Liver (tissue), 9 donors: Measurements from ENCODE around the gene KCNT1. TPM values are rescaled to one million over a fixed set of nuclear protein-coding genes. Genes with fewer than 3 reads are reported as not detected.

Experiments
- DNase-seq: peaks from one replicate; pipeline ENCODE4 v3.0.0-alpha.2; 2017; ENCODE audit warnings: low spot score
- H3K27ac ChIP-seq, 2 donors: one replicate each; pipeline ENCODE4 v1.7.0; 2013; ENCODE audit warnings: inconsistent platforms in 2 of 2, low read length in 2 of 2, control low read depth in 1 of 2, low read depth in 1 of 2, mild to moderate bottlenecking in 1 of 2
- H3K27me3 ChIP-seq, 4 donors: one replicate each; pipeline versions ENCODE4 v1.6.1 to v1.7.0; 2013; ENCODE audit warnings: low read length in 3 of 4, inconsistent platforms in 1 of 4, mild to moderate bottlenecking in 1 of 4, moderate library complexity in 1 of 4; ENCODE audit not compliant: control insufficient read depth in 4 of 4, insufficient read depth in 4 of 4
- H3K36me3 ChIP-seq, 4 donors: one replicate each; pipeline versions ENCODE4 v1.6.1 to v1.7.0; 2013; ENCODE audit warnings: low read length in 3 of 4, mild to moderate bottlenecking in 3 of 4, low read depth in 1 of 4, moderate library complexity in 1 of 4; ENCODE audit not compliant: control insufficient read depth in 4 of 4, insufficient read depth in 3 of 4
- H3K4me1 ChIP-seq, 4 donors: one replicate each; pipeline versions ENCODE4 v1.6.1 to v1.7.0; 2013; ENCODE audit warnings: low read length in 3 of 4, mild to moderate bottlenecking in 3 of 4, moderate library complexity in 1 of 4; ENCODE audit not compliant: control insufficient read depth in 4 of 4, insufficient read depth in 4 of 4
- H3K4me3 ChIP-seq, 3 donors: one replicate each; pipeline versions ENCODE4 v1.6.1 to v1.7.0; 2013; ENCODE audit warnings: low read length in 3 of 3, control low read depth in 1 of 3, low read depth in 1 of 3, mild to moderate bottlenecking in 1 of 3
- H3K9ac ChIP-seq, 2 donors: one replicate each; pipeline ENCODE4 v1.7.0; 2013; ENCODE audit warnings: low read length in 2 of 2, mild to moderate bottlenecking in 2 of 2, moderate library complexity in 2 of 2, control low read depth in 1 of 2, low read depth in 1 of 2
- H3K9me3 ChIP-seq, 4 donors: one replicate each; pipeline versions ENCODE4 v1.6.1 to v1.7.0; 2013; ENCODE audit warnings: low read length in 3 of 4; ENCODE audit not compliant: control insufficient read depth in 4 of 4
- ATF3 ChIP-seq: IDR thresholded peaks from 2 replicates; pipeline ENCODE4 v1.6.1; 2016; ENCODE audit warnings: antibody characterized with exemption
- CTCF ChIP-seq: fragments of 150-350 bp; IDR thresholded peaks from 2 replicates; pipeline ENCODE4 v1.5.1; 2017; ENCODE audit warnings: improper control_type of control experiment, low read depth, low read length; ENCODE audit not compliant: missing input control
- EGR1 ChIP-seq, 2 donors: IDR thresholded peaks; 2 replicates each; pipeline ENCODE4 v1.6.1; 2016 to 2018; ENCODE audit warnings: antibody characterized with exemption in 2 of 2, low read depth in 2 of 2
- FOXA1 ChIP-seq: IDR thresholded peaks from 2 replicates; pipeline ENCODE4 v1.6.1; 2016; ENCODE audit warnings: antibody characterized with exemption
- FOXA2 ChIP-seq: IDR thresholded peaks from 2 replicates; pipeline ENCODE4 v1.6.1; 2016; ENCODE audit warnings: antibody characterized with exemption
- GABPA ChIP-seq, 2 donors: IDR thresholded peaks in 1 of 2; conservative IDR thresholded peaks in 1 of 2; 2 replicates each; pipeline ENCODE4 v1.6.1; 2016; ENCODE audit warnings: antibody characterized with exemption in 2 of 2, mild to moderate bottlenecking in 1 of 2, moderate library complexity in 1 of 2
- HNF4A ChIP-seq, 2 donors: conservative IDR thresholded peaks; 2 replicates each; pipeline ENCODE4 v1.6.1; 2016; ENCODE audit warnings: antibody characterized with exemption in 2 of 2, mild to moderate bottlenecking in 2 of 2
- HNF4G ChIP-seq: IDR thresholded peaks from 2 replicates; pipeline ENCODE4 v1.6.1; 2016; ENCODE audit warnings: antibody characterized with exemption
- JUND ChIP-seq, 2 donors: IDR thresholded peaks; 2 replicates each; pipeline ENCODE4 v1.6.1; 2016; ENCODE audit warnings: antibody characterized with exemption in 2 of 2
- MAX ChIP-seq: IDR thresholded peaks from 2 replicates; pipeline ENCODE4 v1.6.1; 2016; ENCODE audit warnings: antibody characterized with exemption
- NR2F2 ChIP-seq: IDR thresholded peaks from 2 replicates; pipeline ENCODE4 v1.6.1; 2016; ENCODE audit warnings: antibody characterized with exemption
- RAD21 ChIP-seq, 2 donors: IDR thresholded peaks; 2 replicates each; pipeline ENCODE4 v1.6.1; 2016; ENCODE audit warnings: antibody characterized with exemption in 2 of 2, mild to moderate bottlenecking in 2 of 2
- REST ChIP-seq: IDR thresholded peaks from 2 replicates; pipeline ENCODE4 v1.6.1; 2016; ENCODE audit warnings: antibody characterized with exemption, mild to moderate bottlenecking
- RXRA ChIP-seq, 2 donors: IDR thresholded peaks; 2 replicates each; pipeline ENCODE4 v1.6.1; 2017 to 2018; ENCODE audit warnings: antibody characterized with exemption in 2 of 2, mild to moderate bottlenecking in 1 of 2
- SP1 ChIP-seq: IDR thresholded peaks from 2 replicates; pipeline ENCODE4 v1.6.1; 2018; ENCODE audit warnings: antibody characterized with exemption, mild to moderate bottlenecking
- TAF1 ChIP-seq: conservative IDR thresholded peaks from 2 replicates; pipeline ENCODE4 v1.6.1; 2016; ENCODE audit warnings: antibody characterized with exemption, mild to moderate bottlenecking
- YY1 ChIP-seq: IDR thresholded peaks from 2 replicates; pipeline ENCODE4 v1.6.1; 2016; ENCODE audit warnings: antibody characterized with exemption, mild to moderate bottlenecking
- ZBTB33 ChIP-seq: IDR thresholded peaks from 2 replicates; pipeline ENCODE4 v1.6.1; 2016; ENCODE audit warnings: antibody characterized with exemption
- WGBS: extraction: QIAGEN DNeasy Blood & Tissue Kit; methylation state at CpG from one replicate; pipeline ENCODE4 v1.1.7; 2013; 5-methylcytosine and 5-hydroxymethylcytosine counted together
- polyA plus RNA-seq, 2 donors: library from polyadenylated mRNA; stranded (reverse) in 1 of 2; unstranded in 1 of 2; fragments of 200-250 nt in 1 of 2; fragments of >200 nt in 1 of 2; fragmentation: Nextera tagmentation in 1 of 2; extraction: Ambion mirVana in 1 of 2; gene quantifications; one replicate each; pipeline versions ENCODE4 v1.2.1 to v1.2.3, GENCODE V29; 2013 to 2015
- total RNA-seq, 2 donors: library from RNA; depleted of rRNA; stranded (reverse); fragments of >200 nt; gene quantifications; one replicate each; pipeline ENCODE4 v1.2.3, GENCODE V29; 2014
- donor health status: healthy.
- donor health status: healthy.
- donor health status: healthy.
- donor health status: healthy.
- donor health status: healthy.

Gene KCNT1
- total and polyA plus RNA-seq, 4 donors = 0.08 TPM; not detected in 2

- H3K4me1 ChIP-seq = no peaks in the 10 kb centered on the region
- H3K27me3 ChIP-seq = no peaks in the 10 kb centered on the region
- TF ChIP-seq MAX (no peak), FOXA1 (no peak)
- H3K9ac ChIP-seq = no peak overlapping the region
- no peaks in the 10 kb centered on the region for H3K36me3 ChIP-seq
- no peak for DNase-seq
- H3K4me3 ChIP-seq = no peak overlapping the region
- WGBS = 77% methylated on average over 12 of the region's 12 CpGs
- no peak overlapping the region for H3K27ac ChIP-seq
- H3K9me3 ChIP-seq = no peaks in the 10 kb centered on the region
Observed at GRCh38 chr9:135665795-135666189, 36.2 kb upstream of the KCNT1 start.

- H3K9ac ChIP-seq = no peak overlapping the region
- 64% methylated on average over 29 of the region's 29 CpGs for WGBS
- H3K9me3 ChIP-seq = no peaks in the 10 kb centered on the region
- H3K27me3 ChIP-seq = peaks cover 0 to under 1% (median 0%) of the 10 kb centered on the region in 4 donors
- no peak overlapping the region for H3K4me3 ChIP-seq
- TF ChIP-seq JUND (IDR thresholded peaks at IDR 0.05) = no peak
- TF ChIP-seq HNF4A (conservative IDR thresholded peaks at IDR 0.05) = no peak
- no peak for TF ChIP-seq TAF1
- no peak for TF ChIP-seq MAX
- TF ChIP-seq RAD21 (IDR thresholded peaks at IDR 0.05) = no peak
- no peak for TF ChIP-seq EGR1 (IDR thresholded peaks at IDR 0.05; ENCODE audit: low read depth in 2 of 2)
- TF ChIP-seq RXRA (IDR thresholded peaks at IDR 0.05) = no peak
- no peak for TF ChIP-seq GABPA (IDR thresholded peaks at IDR 0.05 in 1 of 2, conservative IDR thresholded peaks at IDR 0.05 in 1 of 2)
- no peak for TF ChIP-seq ATF3
- no peak for TF ChIP-seq NR2F2
- no peak for TF ChIP-seq SP1
- TF ChIP-seq HNF4G = no peak
- TF ChIP-seq FOXA2 = no peak
- no peak for TF ChIP-seq YY1
- no peak for TF ChIP-seq ZBTB33
- no peak for TF ChIP-seq REST
- no peak for TF ChIP-seq FOXA1
- TF ChIP-seq CTCF = no peak
- DNase-seq = no peak
- no peaks in the 10 kb centered on the region for H3K4me1 ChIP-seq
- no peak overlapping the region for H3K27ac ChIP-seq
- no peaks in the 10 kb centered on the region for H3K36me3 ChIP-seq
Observed at GRCh38 chr9:135666534-135667462, 35.2 kb upstream of the KCNT1 start.
